Neural cell (in vitro differentiated cells): ENCODE results near the gene METTL6.

Experiments
- CTCF ChIP-seq: fragments of 450-650 bp; IDR thresholded peaks from 2 replicates; pipeline ENCODE4 v1.5.1; 2014; ENCODE audit warnings: antibody characterized with exemption, mild to moderate bottlenecking, moderate library complexity; ENCODE audit not compliant: poor library complexity, severe bottlenecking
- EP300 ChIP-seq: fragments of 450-650 bp; conservative IDR thresholded peaks from 2 replicates; pipeline ENCODE4 v1.6.1; 2014; ENCODE audit warnings: antibody characterized with exemption, mild to moderate bottlenecking, moderate library complexity; ENCODE audit not compliant: poor library complexity, severe bottlenecking
- EZH2 ChIP-seq: fragments of 200-600, 300-800 bp; shearing (Covaris generic), sonication (generic); IDR thresholded peaks from 2 replicates; pipeline ENCODE4 v1.6.1; 2014; ENCODE audit warnings: antibody characterized with exemption, low read length, borderline replicate concordance, mild to moderate bottlenecking; ENCODE audit not compliant: insufficient read depth, poor library complexity, severe bottlenecking
- POLR2AphosphoS5 ChIP-seq: IDR thresholded peaks from 2 replicates; pipeline ENCODE4 v1.6.1; 2012
- RAD21 ChIP-seq: fragments of 450-650 bp; conservative IDR thresholded peaks from 2 replicates; pipeline ENCODE4 v1.6.1; 2014; ENCODE audit warnings: antibody characterized with exemption, mild to moderate bottlenecking, moderate library complexity
- REST ChIP-seq: IDR thresholded peaks from 2 replicates; pipeline ENCODE4 v1.6.1; 2012; ENCODE audit warnings: borderline replicate concordance
- TAF1 ChIP-seq: IDR thresholded peaks from 2 replicates; pipeline ENCODE4 v1.6.1; 2012; ENCODE audit warnings: low read depth

- TF ChIP-seq EZH2: no peak
- TF ChIP-seq CTCF: no peak
- TF ChIP-seq TAF1: no peak
- no peak for TF ChIP-seq EP300
- TF ChIP-seq POLR2AphosphoS5: no peak
- TF ChIP-seq REST: no peak
- no peak for TF ChIP-seq RAD21
These were observed 58.7 kb downstream of the METTL6 start for GRCh38 chr3:15368561-15369135.
